GM18870 (cell line): ENCODE results near the gene PYROXD2.
A peak's percentile ranks its signal among the peaks of the same experiment; 100 is the strongest.

Source experiments
- ATAC-seq: cut with Tn5 transposase; IDR thresholded peaks from one replicate; pipeline ENCODE4 v1.9.1; 2021; ENCODE audit warnings: moderate library complexity; ENCODE audit not compliant: unreplicated experiment

Gene PYROXD2

DNA sequence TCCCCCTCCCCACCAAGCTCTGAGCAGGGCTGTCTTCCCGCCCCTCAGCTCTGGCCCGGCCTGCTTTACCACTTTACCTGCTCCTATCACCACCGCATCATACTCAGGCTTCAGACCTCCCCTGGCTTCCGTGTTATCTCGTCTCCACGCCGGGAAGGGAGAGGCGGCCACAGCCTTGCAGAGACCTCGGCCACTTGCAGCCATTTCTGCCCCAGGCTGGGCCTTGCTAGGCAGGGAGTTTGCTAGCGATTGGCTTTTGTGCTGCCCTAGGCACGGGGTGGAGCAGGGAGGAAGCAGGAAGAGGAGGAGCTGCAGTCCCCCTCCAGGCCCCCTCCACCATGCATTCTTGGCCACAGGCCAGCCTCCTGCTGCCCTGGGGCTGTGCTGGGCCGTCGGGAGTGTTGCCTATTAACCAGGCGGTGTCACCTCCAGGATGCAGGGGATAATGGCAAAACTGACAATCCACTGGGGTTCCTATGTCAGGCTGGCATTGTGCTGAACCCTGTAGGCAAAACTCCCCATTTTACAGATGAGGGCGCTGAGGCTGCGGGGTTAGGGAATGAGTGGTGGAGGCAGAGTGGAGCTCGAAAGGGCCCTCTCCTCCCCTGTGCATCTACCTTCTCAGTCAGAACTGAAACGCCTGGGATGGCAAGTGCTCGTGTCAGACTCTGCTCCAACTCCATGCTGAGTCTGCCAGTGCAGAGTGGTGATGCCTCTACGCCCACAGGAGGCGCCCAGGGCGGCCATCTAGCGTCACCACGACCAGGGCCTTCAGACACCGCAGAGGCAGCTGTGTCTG is at the start of gene PYROXD2:
PYROXD2 (minus strand) TSS at position 251 of the 799 bp plus-strand sequence; CDS start at position 204, 47 bp downstream.
- no peak for ATAC-seq

- no peak for ATAC-seq
Observed at GRCh38 chr10:98463976-98464754, 49.2 kb upstream of the PYROXD2 start.

GRCh38 chr10:98463016-98463415 is 48.0 kb upstream of the PYROXD2 start:
- no peak for ATAC-seq

DNA sequence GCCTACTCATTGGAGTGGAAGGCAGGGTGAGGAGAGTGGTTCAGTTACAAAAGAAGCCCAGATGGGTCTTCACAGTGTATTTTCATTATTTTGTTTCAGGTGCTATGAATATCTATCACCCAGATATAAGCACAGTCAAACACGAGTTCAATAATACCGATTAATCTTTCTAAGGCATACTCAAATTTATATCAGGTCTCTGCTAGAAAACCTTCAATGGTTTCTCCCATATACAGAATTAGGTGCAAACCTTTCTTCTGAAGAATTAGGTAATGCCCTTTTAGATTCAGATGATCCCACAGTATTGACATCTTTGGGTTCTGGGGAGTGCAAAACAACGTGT is 46.5 kb upstream of the PYROXD2 start:
- ATAC-seq, result no peak

DNA sequence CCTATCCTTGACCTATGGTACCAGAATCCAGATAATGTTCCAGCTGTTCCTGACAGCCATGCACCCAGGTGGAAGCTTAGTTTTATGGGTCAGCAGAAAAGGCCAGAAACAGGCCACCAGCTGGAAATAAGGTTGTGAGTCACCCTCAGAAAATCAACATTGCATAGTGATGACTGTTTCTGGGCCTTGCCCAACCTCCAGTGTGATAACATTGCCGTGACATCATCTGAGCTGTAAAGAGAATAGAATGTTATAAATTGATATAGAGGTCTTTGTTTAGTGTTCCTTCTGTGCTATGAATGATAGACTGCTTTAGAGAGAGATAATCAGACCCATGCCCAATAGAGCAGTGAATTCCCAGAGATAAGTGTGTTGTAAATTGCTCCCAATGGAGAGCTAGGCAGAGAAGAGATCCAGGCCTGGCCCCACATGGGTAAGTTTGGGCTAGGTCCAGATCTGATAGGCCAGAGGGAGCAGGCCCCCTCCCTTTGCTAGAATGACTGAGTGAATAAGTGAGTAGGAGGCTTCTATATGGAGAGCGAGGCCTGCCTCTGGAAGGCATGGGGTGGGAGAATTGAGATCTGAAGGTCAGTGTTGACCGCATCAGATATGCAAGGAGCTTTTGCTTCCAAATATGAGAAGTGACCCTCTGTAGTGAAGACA is 46.0 kb upstream of the PYROXD2 start:
- ATAC-seq, result no peak

- ATAC-seq, result no peak
Observed at GRCh38 chr10:98458809-98459784, 44.1 kb upstream of the PYROXD2 start.

GRCh38 chr10:98457721-98458120 is 42.7 kb upstream of the PYROXD2 start:
- ATAC-seq, result no peak

- no peak for ATAC-seq
Observed at GRCh38 chr10:98456686-98457482, 41.9 kb upstream of the PYROXD2 start.

DNA sequence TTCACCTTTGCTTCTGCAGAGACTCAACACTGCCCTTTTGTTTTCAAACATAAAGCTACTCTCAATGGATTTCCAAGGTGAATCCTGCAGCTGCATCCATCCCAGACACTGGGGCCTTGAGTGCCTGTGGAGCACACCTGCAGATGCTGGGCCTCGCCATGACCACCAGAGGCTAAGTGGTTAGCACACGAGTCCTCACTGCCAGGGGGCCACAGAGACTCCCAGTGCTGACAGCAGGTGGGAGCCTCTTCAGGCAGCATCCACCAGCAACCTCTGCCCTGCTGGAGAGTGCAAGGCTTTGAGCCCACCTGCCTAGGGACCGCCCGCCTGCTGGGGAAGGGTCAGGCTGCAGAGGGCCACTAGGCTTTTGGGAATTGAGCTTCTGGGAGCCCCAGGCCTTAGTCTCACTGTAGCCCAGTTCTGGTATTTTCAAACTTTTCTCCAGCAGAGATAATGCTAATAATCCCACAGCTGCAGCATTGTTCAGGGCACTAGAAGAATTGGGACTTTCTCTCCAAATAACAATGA is 41.1 kb upstream of the PYROXD2 start:
- ATAC-seq, result no peak

DNA sequence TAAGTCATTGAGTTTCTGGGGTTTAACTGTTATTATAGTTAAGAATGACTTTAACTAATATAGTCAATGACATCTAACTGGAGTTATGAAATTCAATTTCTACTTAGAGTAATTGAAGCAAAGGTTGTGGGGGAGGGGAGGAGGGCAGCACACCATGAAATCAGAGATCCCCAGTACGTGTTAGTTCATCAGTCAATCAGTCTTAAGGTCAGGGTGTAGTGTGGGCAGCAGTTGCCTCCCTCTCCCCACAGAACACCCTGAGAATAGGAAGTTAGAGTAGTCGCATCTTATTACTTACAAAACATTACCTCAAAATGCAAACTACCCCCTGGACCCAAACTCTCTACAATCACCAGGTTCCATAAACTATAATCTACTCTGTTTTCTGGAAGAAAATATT is 38.7 kb upstream of the PYROXD2 start:
- no peak for ATAC-seq

- ATAC-seq, result no peak
Observed at GRCh38 chr10:98450618-98451017, 35.6 kb upstream of the PYROXD2 start.

- no peak for ATAC-seq
Observed at GRCh38 chr10:98449287-98449686, 34.3 kb upstream of the PYROXD2 start.

DNA sequence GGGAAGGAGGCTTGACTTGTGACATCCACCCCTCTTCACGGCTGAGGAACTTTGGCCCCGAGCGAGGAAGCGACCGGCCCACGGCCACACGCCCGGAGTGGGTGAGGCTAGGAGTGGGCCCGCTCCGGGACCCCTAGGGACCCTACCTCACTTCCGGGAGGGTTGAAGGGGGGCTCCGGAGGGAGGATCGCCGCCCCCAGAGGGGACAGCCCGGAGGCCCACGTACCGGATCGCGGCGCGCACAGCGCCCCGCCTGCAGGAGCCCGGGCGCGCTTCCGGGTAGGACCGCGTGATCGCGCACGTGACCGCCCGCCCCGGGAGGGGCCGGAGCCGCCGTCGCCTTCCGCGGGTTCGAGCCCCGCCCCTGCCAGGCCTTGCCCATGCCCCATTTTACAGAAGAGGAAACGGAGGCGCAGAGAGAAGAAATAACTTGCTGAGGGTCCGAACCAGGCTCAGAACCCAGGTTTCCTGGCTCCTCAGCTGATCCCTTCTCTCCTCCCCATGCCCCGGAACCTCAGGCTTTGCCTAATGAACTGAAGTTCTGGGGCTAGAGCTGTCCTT is 31.8 kb upstream of the PYROXD2 start, which contains the start of gene HPS1:
HPS1 (minus strand) TSS at position 275 of the 561 bp plus-strand sequence. CDS start 3,695 bp downstream, outside the sequence.
- peak; percentile 68 for ATAC-seq

GRCh38 chr10:98446151-98446660 is 31.2 kb upstream of the PYROXD2 start:
- ATAC-seq, result peak; percentile 18

- no peak for ATAC-seq
Observed at GRCh38 chr10:98445200-98445812, 30.3 kb upstream of the PYROXD2 start.

GRCh38 chr10:98444314-98445006 is 29.5 kb upstream of the PYROXD2 start:
- no peak for ATAC-seq

- no peak for ATAC-seq
Observed at GRCh38 chr10:98438715-98439114, 23.7 kb upstream of the PYROXD2 start.

DNA sequence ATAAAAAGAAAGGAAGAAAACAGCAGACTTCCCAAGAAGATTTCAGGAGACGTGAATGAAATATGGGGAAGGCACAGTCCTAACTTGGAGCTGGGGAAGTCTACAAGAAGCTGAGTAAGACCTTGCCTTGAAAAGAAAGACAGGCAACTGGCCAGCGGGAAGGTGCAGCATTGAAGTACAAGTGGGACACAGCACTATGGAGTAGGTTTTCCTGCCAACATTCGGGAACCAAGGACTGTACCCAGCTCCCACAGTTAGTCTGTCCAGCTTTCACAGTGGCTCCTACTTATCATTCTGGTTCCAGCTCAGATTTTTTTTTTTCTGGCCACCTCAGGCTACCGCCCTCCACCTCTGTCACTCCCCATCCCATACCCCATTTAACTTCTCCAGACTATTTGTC is 21.7 kb upstream of the PYROXD2 start:
- no peak for ATAC-seq
